ENCODE results near the gene PPP2R5C. TPM values are rescaled to one million over a fixed set of nuclear protein-coding genes. Genes with fewer than 3 reads are reported as not detected.
A peak's percentile ranks its signal among the peaks of the same experiment; 100 is the strongest.
"Not testable (repeated sequence)": the region's sequence is repeated elsewhere in the genome, so short reads cannot be mapped to it uniquely, and the experiment has no call there.

PPP2R5C gene
- total RNA-seq, 1 donor from 2014 or later: 155 TPM

DNA sequence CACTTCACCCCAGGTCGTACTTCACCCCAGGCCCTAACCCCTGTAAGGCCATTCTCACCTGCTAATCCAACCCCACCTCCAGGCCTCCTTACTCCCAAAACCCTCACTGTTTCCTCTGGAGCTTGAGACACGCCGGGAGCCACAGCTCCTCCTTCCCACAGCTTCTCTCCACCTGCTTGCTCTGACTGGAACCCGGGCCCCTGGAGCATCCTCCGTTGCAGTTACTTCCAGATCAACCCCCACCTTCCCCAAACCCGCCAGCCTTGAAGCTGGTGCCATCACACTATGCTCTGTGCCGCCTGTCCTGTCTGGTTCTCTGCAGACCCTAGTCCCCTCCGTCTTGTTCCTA lies 34.6 kb upstream of the PPP2R5C start:
- peak; percentile 37 for DNase-seq (ENCODE audit: low spot score)

DNA sequence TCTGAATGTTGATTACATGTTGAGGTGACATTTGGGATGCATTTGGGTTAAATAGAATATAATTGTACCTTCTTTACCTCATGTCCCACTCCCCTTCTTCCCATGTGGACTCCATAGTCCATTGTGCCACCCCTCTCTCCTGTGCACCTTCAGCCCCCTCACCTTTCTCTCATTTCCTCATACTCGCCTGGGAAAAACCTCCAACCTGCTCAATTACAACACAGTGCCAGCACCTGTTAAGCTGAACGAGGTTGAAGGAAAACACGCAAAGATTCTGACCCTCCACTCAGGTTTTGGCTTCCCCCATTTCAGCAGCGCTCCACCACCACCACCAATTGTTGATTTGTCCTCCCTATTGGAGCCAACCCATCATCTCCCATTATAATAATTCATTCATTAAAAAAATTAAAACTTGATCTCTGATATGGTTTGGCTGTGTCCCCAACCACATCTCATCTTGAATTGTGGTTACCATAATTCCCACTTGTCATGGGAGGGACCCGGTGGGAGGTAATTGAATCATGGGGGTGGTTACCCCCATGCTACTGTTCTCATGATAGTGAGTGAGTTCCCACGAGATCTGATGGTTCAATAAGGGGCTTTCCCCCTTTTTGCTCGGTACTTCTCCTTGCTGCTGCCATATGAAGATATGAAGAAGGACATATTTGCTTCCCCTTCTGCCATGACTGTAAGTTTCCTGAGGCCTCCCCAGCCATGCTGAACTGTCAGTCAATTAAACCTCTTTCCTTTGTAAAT lies 33.7 kb upstream of the PPP2R5C start:
- peak; percentile 25 for DNase-seq (ENCODE audit: low spot score)

DNA sequence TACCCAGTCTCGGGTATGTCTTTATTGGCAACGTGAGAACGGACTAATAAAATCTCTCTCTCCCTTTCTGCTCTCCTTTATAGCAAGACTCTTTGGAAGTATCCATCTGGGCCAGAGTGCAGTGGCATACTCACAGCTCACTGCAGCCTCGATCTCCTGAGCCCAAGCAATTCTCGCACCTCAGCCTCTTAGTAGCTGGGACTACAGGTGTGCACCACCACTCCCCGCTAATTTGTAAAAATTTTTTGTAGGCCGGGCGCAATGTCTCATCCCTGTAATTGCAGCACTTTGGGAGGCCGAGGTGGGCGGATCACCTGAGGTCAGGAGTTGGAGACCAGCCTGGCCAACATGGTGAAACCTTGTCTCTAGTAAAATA lies 33.2 kb upstream of the PPP2R5C start:
- no peak for DNase-seq (ENCODE audit: low spot score)

DNA sequence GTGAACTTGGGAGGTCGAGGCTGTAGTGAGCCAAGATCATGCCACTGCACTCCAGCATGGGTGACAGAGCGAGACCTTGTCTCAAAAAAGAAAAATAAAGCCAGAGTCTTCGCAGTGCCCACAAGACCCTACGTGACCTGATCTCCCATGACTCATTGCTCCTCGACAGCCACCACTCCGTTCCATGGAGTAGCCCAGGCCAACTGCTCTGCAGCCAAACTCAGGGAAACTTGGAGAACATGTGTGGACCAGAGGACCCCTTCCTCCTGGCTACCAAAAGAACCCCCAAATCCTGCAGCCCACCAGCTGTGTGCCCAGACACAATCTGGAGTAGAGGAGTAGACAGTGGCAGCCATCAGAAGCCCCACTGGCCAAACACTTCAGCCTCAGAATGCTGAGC lies 32.1 kb upstream of the PPP2R5C start:
- peak; percentile 32 for DNase-seq (ENCODE audit: low spot score)

DNA sequence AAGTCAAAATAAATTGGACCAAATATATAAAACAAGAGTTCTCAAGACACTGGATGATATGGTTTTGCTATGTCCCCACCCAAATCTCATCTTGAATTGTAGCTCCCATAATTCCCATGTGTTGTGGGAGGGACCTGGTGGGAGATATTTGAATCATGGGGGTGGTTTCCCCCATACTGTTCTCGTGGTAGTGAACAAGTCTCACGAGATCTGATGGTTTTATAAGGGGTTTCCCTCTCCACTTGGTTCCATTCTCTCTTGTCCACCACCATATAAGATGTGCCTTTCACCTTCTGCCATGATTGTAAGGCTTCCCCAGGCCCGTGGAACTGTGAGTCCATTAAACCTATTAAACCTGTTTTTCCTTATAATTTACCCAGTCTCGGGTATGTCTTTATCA lies 31.4 kb upstream of the PPP2R5C start:
- not testable (repeated sequence) for DNase-seq (ENCODE audit: low spot score)

DNA sequence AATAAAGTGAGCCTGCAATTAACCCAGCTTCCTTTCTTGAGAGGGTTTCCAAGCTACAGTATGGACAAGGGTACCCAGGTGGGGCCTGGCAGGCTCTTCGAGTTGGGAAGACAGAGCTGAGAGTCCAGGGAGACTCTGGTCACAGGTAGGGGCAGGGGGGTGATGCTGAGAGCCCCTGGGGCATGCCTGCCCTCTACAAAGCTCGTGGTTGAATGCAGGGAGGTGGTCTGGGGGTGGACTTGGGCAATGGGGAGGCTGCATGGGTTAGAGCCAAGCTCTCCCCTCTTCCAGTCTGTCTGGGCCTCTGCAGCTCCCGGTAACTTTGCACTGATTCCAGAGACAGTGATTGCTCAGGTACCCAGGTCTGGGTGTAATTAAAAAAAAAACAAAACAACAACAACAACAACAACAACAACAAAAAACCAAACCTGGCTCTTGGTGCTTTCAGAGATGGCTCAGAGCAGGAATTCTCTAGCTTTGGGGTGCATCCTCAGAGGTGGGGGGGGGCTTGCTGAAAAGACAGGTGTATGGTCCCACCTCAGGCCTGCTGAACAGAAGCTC lies 30.8 kb upstream of the PPP2R5C start:
- DNase-seq (ENCODE audit: low spot score): peak; percentile 33

DNA sequence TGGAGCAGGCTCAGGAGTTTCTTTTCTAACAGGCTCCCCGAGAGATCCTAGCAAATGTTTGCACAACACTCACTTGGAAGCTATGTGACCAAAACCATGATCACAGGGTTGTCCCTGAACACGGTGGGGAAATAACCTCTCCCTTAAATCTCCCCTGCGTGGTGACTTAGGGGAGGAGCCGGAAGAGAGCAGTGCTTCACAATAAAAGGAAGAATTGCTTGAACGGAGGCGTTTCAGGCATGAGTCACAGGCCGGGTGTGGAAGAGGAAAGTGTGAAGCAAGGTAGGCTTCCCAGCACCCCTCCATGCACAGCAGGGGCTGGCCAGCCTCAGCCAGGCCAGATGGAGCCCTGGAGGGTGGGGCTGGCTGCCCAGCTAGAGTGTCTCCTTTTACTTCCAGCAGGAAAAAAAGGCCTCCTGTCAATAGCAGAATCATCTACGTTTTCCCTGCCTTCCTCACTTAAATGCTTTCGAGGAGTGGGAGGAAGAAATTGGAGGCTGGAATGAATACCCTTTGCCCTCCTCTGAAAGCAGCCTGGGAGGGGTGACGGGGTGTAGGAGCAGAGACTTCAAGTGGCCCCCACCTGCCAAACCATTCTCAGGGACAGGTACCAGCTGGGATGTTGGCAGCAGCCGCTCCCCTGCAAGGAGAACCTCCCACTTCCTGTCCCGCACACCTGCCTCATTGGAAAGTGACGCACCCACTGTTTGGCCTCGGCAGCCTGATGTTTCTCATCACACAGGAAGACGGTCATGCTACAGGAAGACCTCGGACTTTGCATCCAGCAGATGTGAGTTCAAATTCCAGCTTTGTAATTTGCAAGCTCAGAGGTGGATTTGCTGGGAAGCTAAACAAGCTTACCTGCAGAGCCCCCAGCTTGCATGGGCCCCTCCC lies 30.1 kb upstream of the PPP2R5C start:
- peak; percentile 86 for DNase-seq (ENCODE audit: low spot score)

DNA sequence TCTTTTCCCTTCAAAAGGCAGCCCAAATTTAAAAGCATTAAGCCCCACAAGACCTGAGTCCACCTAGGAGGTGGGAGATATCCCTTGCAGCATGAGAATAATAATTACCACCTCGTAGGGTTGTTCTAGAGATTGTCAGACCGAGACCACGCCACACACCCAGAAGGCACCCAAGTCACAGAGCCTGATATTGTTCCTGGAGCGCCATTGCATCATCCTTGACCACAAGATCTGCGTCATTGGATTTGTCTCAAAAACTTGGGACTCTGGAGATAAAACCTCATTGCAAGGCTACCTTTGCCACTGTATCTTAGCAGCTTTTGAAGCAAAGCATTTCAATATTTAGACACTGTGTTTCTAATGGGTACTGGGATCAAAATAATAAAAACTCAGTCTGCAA lies 29.4 kb upstream of the PPP2R5C start:
- peak; percentile 38 for DNase-seq (ENCODE audit: low spot score)

DNA sequence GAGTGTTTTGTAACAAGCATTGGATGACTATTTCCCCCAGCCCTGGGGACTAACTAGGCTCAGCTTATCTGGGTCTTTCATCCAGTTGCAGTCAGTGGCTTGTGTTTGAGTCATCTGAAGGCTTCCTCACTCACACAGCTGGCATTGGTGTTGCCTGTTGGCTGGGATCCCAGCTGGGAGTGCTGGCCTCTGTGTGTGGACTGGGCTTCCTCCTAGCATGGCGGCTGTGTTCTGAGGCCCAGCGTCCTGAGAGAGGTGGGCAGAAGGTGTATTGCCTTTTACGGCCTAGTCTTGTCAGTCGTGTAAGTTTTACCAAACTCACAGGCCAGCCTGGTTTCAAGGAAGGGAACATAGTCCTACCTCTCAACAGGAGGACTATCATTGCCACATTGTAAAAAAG lies 28.3 kb upstream of the PPP2R5C start:
- DNase-seq (ENCODE audit: low spot score): peak; percentile 42

DNA sequence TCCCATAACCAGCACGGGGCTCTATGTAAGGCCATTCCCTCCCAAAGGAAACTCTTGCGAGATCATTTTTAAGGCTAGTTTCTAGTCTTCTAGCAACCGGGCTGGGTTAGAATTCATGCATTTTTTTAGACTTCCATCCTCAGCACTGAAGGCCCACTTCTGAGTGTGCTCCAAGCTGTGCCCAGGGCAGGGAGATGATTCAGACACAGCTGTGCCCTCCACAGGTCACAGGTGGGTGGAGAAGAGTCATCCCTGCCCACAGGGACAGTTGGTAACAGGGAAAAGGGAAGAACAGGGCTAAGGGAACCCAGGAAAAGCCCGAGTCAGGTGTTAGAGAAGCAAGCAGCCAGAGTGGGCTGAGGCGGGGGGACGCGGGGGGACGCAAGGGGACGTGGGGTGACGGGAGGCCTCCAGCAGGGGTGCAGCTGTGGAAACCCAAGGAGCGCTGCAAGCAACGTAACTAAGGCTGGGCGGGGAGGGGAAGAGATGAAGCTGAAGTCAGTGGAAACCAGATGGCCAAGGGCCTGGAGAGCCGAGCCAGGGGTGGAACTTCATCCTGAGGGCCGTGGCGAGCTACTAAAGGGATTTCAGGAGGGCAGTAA lies 27.2 kb upstream of the PPP2R5C start:
- DNase-seq (ENCODE audit: low spot score): no peak

DNA sequence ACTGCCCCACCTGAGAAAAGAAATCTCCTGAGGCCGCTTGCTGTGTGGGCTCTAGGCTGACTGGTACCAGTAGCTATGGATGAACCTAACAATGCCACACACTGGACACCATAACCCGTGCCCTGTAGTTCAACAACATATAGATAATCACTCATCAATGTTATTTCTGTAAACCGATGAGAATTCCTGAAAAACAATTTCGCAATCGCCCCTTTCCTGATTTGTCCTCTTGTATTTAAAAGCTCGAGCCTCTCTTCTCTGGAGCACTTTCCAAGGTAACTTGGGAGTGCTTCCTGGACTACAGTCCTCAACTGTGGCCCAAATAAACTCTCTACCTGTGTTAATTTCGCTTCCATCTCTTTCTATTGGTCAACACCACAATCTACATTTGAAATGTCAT lies 26.1 kb upstream of the PPP2R5C start:
- DNase-seq (ENCODE audit: low spot score): peak; percentile 8

DNA sequence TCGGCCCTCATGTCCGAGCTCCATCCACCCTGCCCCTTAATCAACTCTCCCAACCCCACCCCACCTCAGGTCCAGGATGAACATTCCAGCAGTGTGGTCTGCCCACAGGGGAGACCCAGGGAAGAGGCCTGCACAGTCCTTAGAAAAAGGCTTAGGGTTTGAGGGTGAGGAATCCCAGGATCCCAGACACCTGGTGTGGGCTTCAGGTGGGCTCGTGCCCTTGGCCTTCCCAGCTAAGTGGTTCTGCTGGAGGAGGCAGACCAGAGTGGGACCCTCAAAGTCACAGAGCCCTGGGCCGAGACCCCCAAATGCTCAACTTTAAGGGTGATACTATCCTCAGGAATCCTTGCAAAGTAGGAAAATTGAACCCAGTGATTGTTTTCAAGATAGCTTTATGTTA lies 25.4 kb upstream of the PPP2R5C start:
- peak; percentile 29 for DNase-seq (ENCODE audit: low spot score)

DNA sequence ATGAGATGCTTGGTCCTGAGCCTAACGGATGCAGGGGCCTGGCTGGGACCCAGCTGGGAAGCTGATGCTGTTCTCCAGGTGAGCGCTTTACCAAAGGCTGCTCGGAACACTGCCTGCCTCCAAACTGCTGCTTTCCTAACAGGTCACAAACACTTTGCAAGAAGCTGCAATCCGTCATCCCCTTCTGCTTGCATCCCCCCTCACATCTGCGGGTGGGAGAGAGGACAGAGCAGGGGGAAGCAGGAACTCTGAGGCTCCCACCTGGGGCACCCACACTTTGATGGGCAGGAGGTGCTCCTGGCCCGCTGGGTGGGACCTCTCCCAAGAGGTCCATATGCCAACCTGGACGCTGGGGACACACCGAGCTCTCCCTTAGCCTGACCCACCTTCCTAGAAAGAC lies 24.9 kb upstream of the PPP2R5C start:
- peak; percentile 27 for DNase-seq (ENCODE audit: low spot score)

DNA sequence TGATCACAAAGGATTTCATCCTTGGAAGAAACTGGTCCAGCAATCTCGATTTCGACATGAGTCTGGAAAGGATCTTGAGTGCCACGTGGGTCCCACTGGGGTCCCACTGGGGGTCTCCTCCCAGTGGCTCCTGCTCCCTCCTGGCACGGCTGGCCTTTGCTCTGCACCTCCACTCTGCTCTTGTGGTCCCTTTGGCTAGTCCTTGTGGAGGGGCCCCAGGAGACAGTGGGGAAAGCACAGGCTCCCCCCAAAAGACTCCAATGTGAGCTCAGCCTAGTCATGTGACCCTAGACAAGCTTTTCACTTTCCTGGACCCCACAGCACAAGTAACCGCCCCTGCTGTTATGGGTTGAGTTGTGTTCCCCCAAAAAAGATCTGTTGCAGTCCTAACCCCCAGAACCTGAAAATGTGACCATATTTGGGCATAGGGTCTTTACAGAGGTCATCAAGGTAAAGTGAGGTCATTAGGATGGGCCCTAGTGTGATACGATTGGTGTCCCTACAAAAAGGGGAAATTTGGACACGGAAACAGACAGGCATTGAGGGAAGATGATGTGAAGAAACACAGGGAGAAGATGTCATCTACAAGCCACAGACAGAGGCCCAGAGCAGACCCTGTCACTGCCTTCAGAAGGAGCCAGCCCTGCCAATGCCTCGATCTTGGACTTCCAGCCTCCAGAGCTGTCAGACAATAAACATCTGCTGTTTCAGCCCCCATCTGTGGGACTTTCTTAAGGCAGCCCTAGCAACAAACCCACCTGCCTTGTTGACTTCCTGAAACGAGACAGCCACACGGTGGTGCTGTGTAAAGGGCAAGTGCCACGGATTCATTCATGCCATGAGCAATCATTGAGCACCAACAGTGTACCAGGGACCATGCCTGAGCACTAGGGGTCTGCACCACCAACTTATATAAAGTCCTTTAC lies 23.8 kb upstream of the PPP2R5C start:
- DNase-seq (ENCODE audit: low spot score): peak; percentile 12

DNA sequence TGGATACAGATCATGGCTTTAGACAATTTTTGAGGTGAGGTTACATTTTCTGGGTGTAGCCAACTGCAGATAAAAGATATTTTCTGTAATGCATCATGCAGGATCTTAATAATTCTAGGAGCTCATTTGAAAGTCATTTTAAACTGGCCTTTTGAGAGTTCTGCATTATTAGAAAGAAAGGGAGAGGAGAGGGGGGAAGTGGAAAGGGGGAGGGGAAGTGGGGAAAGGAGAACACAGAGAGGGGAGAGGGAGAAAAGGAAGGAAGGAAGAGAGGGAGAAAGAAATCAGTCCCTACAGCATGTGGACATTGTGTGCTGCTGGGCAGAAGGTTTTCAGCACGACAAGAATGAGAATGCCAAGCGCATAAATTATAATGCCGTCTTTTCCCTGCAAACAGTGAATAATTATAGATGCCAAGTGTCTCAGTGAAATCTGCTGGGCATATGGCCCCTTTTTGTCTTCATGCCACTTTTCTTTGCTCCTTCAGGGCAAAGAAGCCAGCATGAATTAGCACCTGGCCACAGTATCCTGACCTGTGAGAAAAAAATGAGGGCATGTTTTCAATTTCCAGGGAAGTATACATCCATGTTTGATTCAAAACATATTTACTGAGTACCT lies 22.7 kb upstream of the PPP2R5C start:
- DNase-seq (ENCODE audit: low spot score): no peak

DNA sequence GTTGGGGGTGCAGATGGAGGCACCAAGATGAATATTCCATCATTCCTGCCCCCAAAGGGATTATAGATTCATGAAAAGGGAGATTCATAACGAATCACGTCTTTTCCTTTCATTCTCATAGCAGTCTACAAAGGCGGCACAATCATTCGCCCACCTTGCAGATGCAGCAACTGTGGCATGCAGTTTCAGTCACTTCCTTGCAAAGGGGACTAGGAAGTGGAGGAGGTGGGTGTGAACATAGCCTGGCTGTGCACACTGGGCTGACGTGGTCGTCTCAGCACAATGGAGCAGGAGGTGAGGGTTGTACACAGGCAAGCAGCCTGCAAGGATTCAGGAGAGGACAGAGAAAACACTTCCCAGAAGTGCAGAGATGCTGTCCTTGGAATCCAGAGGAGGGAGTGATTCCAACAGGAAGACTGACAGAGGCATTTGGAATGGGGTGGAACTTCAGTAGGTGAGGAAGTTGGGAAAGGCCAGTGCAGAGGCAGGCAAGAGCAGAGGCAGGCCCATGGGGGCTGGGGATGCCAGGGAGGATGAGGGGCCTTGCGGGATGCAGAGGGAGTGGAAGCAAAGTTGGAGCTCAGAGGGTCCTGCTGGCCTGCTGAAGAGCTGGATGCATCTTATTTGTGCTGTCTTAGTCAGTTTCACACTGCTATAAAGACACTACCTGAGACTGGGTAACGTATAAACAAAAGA lies 21.9 kb upstream of the PPP2R5C start:
- DNase-seq (ENCODE audit: low spot score): no peak

DNA sequence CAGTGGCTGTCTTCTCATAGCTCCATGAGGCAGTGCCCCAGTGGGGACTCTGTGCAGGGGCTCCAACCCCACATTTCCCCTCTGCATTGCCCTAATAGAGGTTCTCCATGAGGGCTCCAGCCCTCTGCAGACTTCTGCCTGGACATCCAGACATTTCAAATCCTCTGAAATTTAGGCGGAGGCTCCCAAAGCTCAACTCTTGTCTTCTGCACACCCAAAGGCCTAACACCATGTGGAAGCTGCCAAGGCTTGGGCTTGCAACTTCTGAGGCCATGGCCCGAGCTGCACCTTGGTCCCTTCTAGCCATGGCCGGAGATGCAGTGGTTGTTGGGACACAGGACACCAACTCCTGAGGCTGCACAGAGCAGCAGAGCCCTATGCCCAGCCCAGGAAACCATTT lies 20.5 kb upstream of the PPP2R5C start:
- no peak for DNase-seq (ENCODE audit: low spot score)

DNA sequence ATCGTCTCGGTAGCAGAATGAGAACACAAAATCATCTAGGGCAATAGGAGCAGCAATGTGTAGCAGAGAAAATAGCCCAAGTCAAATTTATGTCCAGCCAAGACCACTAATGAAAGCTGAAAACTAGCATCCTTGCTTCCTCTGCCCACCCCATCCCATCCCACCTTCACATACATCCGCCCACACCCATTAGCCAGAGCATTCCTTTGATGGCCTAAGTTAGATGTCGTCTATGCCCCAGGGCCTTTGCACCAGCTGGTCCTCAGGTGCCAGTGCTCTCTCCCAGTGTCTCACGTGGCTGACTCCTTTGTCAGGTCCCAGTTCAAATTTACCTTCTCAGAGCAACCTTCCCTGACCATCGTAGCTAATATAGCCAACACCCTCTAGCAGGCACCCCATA lies 17.8 kb upstream of the PPP2R5C start:
- DNase-seq (ENCODE audit: low spot score): no peak

DNA sequence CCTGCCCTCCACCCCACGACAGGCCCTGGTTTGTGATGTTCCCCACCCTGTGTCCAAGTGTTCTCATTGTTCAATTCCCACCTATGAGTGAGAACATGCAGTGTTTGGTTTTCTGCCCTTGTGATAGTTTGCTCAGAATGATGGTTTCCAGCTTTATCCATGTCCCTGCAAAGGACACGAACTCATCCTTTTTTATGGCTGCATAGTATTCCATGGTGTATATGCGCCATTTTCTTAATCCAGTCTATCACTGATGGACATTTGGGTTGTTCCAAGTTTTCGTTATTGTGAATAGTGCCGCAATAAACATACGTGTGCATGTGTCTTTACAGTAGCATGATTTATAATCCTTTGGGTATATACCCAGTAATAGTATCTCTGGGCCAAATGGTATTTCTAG lies 17.1 kb upstream of the PPP2R5C start:
- DNase-seq (ENCODE audit: low spot score): not testable (repeated sequence)

DNA sequence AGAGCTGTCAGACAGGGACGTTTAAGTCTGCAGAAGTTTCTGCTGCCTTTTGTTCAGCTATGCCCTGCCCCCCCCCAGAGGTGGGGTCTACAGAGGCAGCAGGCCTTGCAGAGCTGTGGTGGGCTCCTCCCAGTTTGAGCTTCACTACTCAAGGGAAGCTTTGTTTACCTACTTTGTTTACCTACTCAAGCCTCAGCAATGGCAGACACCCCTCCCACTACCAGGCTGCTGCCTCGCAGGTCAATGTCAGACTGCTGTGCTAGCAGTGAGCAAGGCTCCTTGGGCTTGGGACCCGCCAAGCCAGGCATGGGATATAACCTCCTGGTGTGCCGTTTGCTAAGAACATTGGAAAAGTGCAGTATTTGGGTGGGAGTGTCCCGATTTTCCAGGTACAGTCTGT lies 11.8 kb upstream of the PPP2R5C start:
- not testable (repeated sequence) for DNase-seq (ENCODE audit: low spot score)

Data from ureter (tissue), 1 donor.